SK-N-SH (cell line): ENCODE data around the gene LRSAM1. TPM values are rescaled to one million over a fixed set of nuclear protein-coding genes. Genes with fewer than 3 reads are reported as not detected.

Experiments
- CTCF ChIA-PET: fragments of 300-600, 350-600 bp; formaldehyde crosslinking; extraction: SDS; loops from one replicate; lab custom pipeline; 2021; lab: Yijun Ruan, JAX
- POLR2A ChIA-PET: fragments of 350-600 bp; sonication (Branson Sonifier 250); formaldehyde crosslinking; extraction: SDS; loops from one replicate; lab custom pipeline; 2020; ENCODE audit warnings: antibody characterized with exemption, inconsistent platforms; lab: Yijun Ruan, JAX
- DNase-seq: peaks from one replicate; pipeline ENCODE4 v3.0.0; 2012
- H2AFZ ChIP-seq: fragments of 200-600 bp; sonication (generic); 2 replicates; pipeline ENCODE4 v1.8.1; 2016; ENCODE audit warnings: antibody characterized with exemption, mild to moderate bottlenecking, low read depth
- H3F3A ChIP-seq: fragments of 200-600 bp; sonication (generic); replicated peaks from 2 replicates; pipeline ENCODE3; 2016; ENCODE audit warnings: antibody characterized with exemption, mild to moderate bottlenecking; ENCODE audit not compliant: insufficient read depth
- H3K27ac ChIP-seq, 2 experiments: fragments of 200-500 bp in 1 of 2; fragments of 200-600 bp in 1 of 2; sonication (Bioruptor generic) in 1 of 2; sonication (generic), shearing (Covaris generic) in 1 of 2; 2 replicates each; pipeline versions ENCODE4 v1.5.1 to v1.6.1; 2014 to 2016; ENCODE audit warnings: low read depth in 2 of 2, inconsistent platforms in 1 of 2, low read length in 1 of 2, mild to moderate bottlenecking in 1 of 2, mixed read lengths in 1 of 2
- H3K27me3 ChIP-seq: fragments of 200-600 bp; sonication (generic), shearing (Covaris generic); 2 replicates; pipeline ENCODE4 v1.6.1; 2016; ENCODE audit warnings: mixed run types; ENCODE audit not compliant: insufficient read depth
- H3K36me3 ChIP-seq, 2 experiments: fragments of 200-500 bp in 1 of 2; fragments of 200-600 bp in 1 of 2; sonication (Bioruptor generic) in 1 of 2; sonication (generic) in 1 of 2; replicated peaks in 1 of 2; 2 replicates each; pipeline versions ENCODE3 to v1.5.1; 2014 to 2016; ENCODE audit warnings: low read length in 1 of 2, mild to moderate bottlenecking in 1 of 2; ENCODE audit not compliant: insufficient read depth in 2 of 2, control insufficient read depth in 1 of 2
- H3K4me1 ChIP-seq, 2 experiments: fragments of 200-500 bp in 1 of 2; fragments of 200-600 bp in 1 of 2; sonication (Bioruptor generic) in 1 of 2; sonication (generic), shearing (Covaris generic) in 1 of 2; 2 replicates each; pipeline versions ENCODE4 v1.5.1 to v1.6.1; 2014 to 2016; ENCODE audit warnings: low read depth in 1 of 2, low read length in 1 of 2, mixed run types in 1 of 2; ENCODE audit not compliant: insufficient read depth in 2 of 2, control insufficient read depth in 1 of 2
- H3K4me2 ChIP-seq: fragments of 200-600 bp; sonication (generic), shearing (Covaris generic); 2 replicates; pipeline ENCODE4 v1.6.1; 2017; ENCODE audit warnings: mixed run types
- H3K4me3 ChIP-seq, 2 experiments: fragments of 200-500 bp in 1 of 2; fragments of 200-600 bp in 1 of 2; sonication (Bioruptor generic) in 1 of 2; sonication (generic), shearing (Covaris generic) in 1 of 2; 2 replicates each; pipeline versions ENCODE4 v1.5.1 to v1.8.1; 2014 to 2016; ENCODE audit warnings: low read depth in 2 of 2, inconsistent platforms in 1 of 2, low read length in 1 of 2, mild to moderate bottlenecking in 1 of 2, mixed read lengths in 1 of 2, moderate library complexity in 1 of 2
- H3K79me2 ChIP-seq: fragments of 200-600 bp; sonication (generic); 2 replicates; pipeline ENCODE4 v1.8.1; 2017; ENCODE audit warnings: mild to moderate bottlenecking; ENCODE audit not compliant: insufficient read depth
- H3K9ac ChIP-seq: fragments of 200-600 bp; sonication (generic); 2 replicates; pipeline ENCODE4 v1.6.1; 2017; ENCODE audit warnings: mixed run types
- H3K9me2 ChIP-seq: fragments of 200-600 bp; sonication (generic); 2 replicates; pipeline ENCODE4 v1.6.1; 2017; ENCODE audit warnings: mixed run types
- H3K9me3 ChIP-seq: fragments of 200-600 bp; sonication (generic); 2 replicates; pipeline ENCODE4 v1.6.1; 2017; ENCODE audit warnings: mixed run types, mild to moderate bottlenecking, moderate library complexity
- H4K20me1 ChIP-seq: fragments of 200-600 bp; sonication (generic); 2 replicates; pipeline ENCODE4 v1.6.1; 2017; ENCODE audit warnings: mild to moderate bottlenecking, mixed run types; ENCODE audit not compliant: insufficient read depth
- CHD2 ChIP-seq: fragments of 150-350 bp; IDR thresholded peaks from 2 replicates; pipeline ENCODE4 v1.6.1; 2018; ENCODE audit warnings: low read length; ENCODE audit not compliant: partially characterized antibody
- EP300 ChIP-seq, 2 experiments: IDR thresholded peaks; 2 replicates each; pipeline versions ENCODE4 v1.4.0 to v1.6.1; 2012; ENCODE audit warnings: borderline replicate concordance in 1 of 2, low read depth in 1 of 2, low read length in 1 of 2
- EZH2phosphoT487 ChIP-seq: fragments of 200-600 bp; sonication (generic); IDR thresholded peaks from 2 replicates; pipeline ENCODE4 v1.6.1; 2017; ENCODE audit warnings: low read depth, mixed run types, mild to moderate bottlenecking, antibody characterized with exemption, moderate library complexity, borderline replicate concordance
- FOXJ3 ChIP-seq: sonication (generic); formaldehyde crosslinking; IDR thresholded peaks from 2 replicates; pipeline ENCODE4 v1.5.1; 2020; ENCODE audit warnings: mild to moderate bottlenecking, missing genetic modification reagents
- GATA2 ChIP-seq: sonication (generic); formaldehyde crosslinking; IDR thresholded peaks from 2 replicates; pipeline ENCODE4 v1.5.0; 2020; ENCODE audit warnings: mild to moderate bottlenecking, missing genetic modification reagents
- JUND ChIP-seq: IDR thresholded peaks from 2 replicates; pipeline ENCODE4 v1.4.0; 2012
- MEF2A ChIP-seq: IDR thresholded peaks from 2 replicates; pipeline ENCODE4 v1.4.0; 2012; ENCODE audit warnings: low read depth, borderline replicate concordance
- MXI1 ChIP-seq: IDR thresholded peaks from 2 replicates; pipeline ENCODE4 v1.6.1; 2012; ENCODE audit warnings: mild to moderate bottlenecking, low read depth, low read length, improper control_type of control experiment
- NRF1 ChIP-seq: IDR thresholded peaks from 2 replicates; pipeline ENCODE4 v1.6.1; 2012; ENCODE audit warnings: low read depth, mild to moderate bottlenecking, low read length
- RCOR1 ChIP-seq: fragments of 150-350 bp; IDR thresholded peaks from 2 replicates; pipeline ENCODE4 v1.6.1; 2017; ENCODE audit warnings: antibody characterized with exemption, low read length
- TCF12 ChIP-seq: IDR thresholded peaks from 2 replicates; pipeline ENCODE4 v1.4.0; 2012
- TEAD4 ChIP-seq: IDR thresholded peaks from 2 replicates; pipeline ENCODE4 v1.4.0; 2012; ENCODE audit warnings: mild to moderate bottlenecking, borderline replicate concordance; ENCODE audit not compliant: insufficient read depth
- ZBTB33 ChIP-seq: IDR thresholded peaks from 2 replicates; pipeline ENCODE4 v1.4.0; 2012; ENCODE audit warnings: low read depth, borderline replicate concordance
- WGBS: methylation state at CpG from one replicate; pipeline ENCODE4 v1.1.6; 2017; ENCODE audit warnings: low lambda C conversion rate; 5-methylcytosine and 5-hydroxymethylcytosine counted together
- polyA plus RNA-seq, 3 experiments: library from polyadenylated mRNA; depleted of rRNA; stranded (reverse); fragments of >200 nt; gene quantifications; 2 replicates each; pipeline ENCODE4 v1.2.3, GENCODE V29; 2012
- TF ChIP-seq, protein P1 (sequence below): IDR thresholded peaks from 2 replicates; pipeline ENCODE4; 2012
- TF ChIP-seq, protein P2 (sequence below): fragments of 150-350 bp; IDR thresholded peaks from 2 replicates; pipeline ENCODE4 v1.6.1; 2016; ENCODE audit warnings: mild to moderate bottlenecking, low read depth, low read length
- TF ChIP-seq, protein P3 (sequence below): IDR thresholded peaks from 2 replicates; pipeline ENCODE4 v1.4.0; 2012; ENCODE audit warnings: low read depth, borderline replicate concordance

The LRSAM1 gene
- polyA plus RNA-seq, 1 of the 3 experiments (the other 2 are of a cell fraction), result 8.0 TPM

DNA sequence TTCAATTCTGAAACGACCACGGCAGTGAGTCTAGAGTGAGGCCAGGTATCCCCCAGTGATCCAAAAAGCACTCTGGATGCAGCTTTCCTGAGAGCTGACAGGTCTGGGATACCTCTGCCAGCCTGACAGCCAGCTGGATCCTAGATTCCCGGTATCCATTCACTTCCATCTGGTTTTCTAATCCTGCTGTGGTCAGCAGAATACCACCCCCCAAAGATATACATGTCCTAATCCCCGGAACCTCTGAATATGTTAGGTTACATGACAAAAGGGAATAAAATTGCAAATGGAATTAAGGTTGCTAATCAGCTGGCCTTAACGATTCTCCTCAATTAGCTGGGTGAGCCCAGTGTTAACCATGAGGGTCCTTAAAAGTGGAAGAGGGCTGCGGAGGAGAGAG lies 28.5 kb upstream of the LRSAM1 start:
- peak overlapping the region; percentile 90 to 97 for H3K4me3 ChIP-seq
- no peaks in the 10 kb centered on the region for H3K27me3 ChIP-seq
- no peak for DNase-seq
- peaks cover 55% of the 10 kb centered on the region for H3K79me2 ChIP-seq
- H3K9me2 ChIP-seq, result no peaks in the 10 kb centered on the region
- H3K27ac ChIP-seq, result no peak overlapping the region; a peak in 2 of 4 replicates
- peaks cover 7 to 18% of the 10 kb centered on the region in 2 experiments; a peak in 3 of 4 replicates for H3K4me1 ChIP-seq
- no peak overlapping the region for H2AFZ ChIP-seq
- peaks cover 10% of the 10 kb centered on the region; the same call in 1 of the 2 replicates for H4K20me1 ChIP-seq
- peak overlapping the region; percentile 91 for H3K4me2 ChIP-seq
- WGBS, result 45% methylated on average over 6 of the region's 6 CpGs
- peaks cover 4% of the 10 kb centered on the region for H3F3A ChIP-seq
- peaks cover 3 to 7% of the 10 kb centered on the region in 2 experiments for H3K36me3 ChIP-seq
- H3K9ac ChIP-seq, result peak overlapping the region; percentile 72
- no peaks in the 10 kb centered on the region for H3K9me3 ChIP-seq
- TF ChIP-seq TEAD4 (no peak), FOXJ3 (CRISPR knock-in tag) (no peak), NRF1 (no peak), EP300 (IDR thresholded peaks at IDR 0.05; ENCODE audit: borderline replicate concordance in 1 of 2, low read depth in 1 of 2, low read length in 1 of 2) (no peak), JUND (no peak), CHD2 (no peak), RCOR1 (no peak), MXI1 (no peak), TCF12 (no peak), MEF2A (no peak), EZH2phosphoT487 (no peak), ZBTB33 (no peak), GATA2 (no peak)
- TF ChIP-seq, protein P1, sequence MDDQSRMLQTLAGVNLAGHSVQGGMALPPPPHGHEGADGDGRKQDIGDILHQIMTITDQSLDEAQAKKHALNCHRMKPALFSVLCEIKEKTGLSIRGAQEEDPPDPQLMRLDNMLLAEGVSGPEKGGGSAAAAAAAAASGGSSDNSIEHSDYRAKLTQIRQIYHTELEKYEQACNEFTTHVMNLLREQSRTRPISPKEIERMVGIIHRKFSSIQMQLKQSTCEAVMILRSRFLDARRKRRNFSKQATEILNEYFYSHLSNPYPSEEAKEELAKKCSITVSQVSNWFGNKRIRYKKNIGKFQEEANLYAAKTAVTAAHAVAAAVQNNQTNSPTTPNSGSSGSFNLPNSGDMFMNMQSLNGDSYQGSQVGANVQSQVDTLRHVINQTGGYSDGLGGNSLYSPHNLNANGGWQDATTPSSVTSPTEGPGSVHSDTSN, result no peak
- TF ChIP-seq, protein P2, sequence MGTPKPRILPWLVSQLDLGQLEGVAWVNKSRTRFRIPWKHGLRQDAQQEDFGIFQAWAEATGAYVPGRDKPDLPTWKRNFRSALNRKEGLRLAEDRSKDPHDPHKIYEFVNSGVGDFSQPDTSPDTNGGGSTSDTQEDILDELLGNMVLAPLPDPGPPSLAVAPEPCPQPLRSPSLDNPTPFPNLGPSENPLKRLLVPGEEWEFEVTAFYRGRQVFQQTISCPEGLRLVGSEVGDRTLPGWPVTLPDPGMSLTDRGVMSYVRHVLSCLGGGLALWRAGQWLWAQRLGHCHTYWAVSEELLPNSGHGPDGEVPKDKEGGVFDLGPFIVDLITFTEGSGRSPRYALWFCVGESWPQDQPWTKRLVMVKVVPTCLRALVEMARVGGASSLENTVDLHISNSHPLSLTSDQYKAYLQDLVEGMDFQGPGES, result no peak
- TF ChIP-seq, protein P3, sequence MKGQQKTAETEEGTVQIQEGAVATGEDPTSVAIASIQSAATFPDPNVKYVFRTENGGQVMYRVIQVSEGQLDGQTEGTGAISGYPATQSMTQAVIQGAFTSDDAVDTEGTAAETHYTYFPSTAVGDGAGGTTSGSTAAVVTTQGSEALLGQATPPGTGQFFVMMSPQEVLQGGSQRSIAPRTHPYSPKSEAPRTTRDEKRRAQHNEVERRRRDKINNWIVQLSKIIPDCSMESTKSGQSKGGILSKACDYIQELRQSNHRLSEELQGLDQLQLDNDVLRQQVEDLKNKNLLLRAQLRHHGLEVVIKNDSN, result no peak
- ChIA-PET POLR2A (no interaction called here), CTCF (interaction anchor here (0.7 to 1.7 kb wide), 3 partner anchors 12 to 208 kb away, joined by 3 to 5 read pairs (median 3); no protein-coding TSS in a partner anchor)
